B cell (primary cell): ENCODE data around the gene EFNA5. TPM values are rescaled to one million over a fixed set of nuclear protein-coding genes. Genes with fewer than 3 reads are reported as not detected.

ENCODE experiments used
- ATAC-seq: fragments of 200-7000 bp; cut with Tn5 transposase; one replicate; pipeline ENCODE4 v1.10.0; 2021; ENCODE audit warnings: low read depth, mild to moderate bottlenecking, moderate number of reproducible peaks, moderate library complexity
- CTCF ChIA-PET: fragments of 350-600 bp; sonication (Branson Sonifier 250); formaldehyde crosslinking; loops from one replicate; lab custom pipeline; 2021; ENCODE audit warnings: antibody characterized with exemption, inconsistent platforms; lab: Charles Lee
- POLR2A ChIA-PET: fragments of 350-600 bp; sonication (Branson Sonifier 250); formaldehyde crosslinking; loops from one replicate; lab custom pipeline; 2021; ENCODE audit warnings: antibody characterized with exemption; lab: Charles Lee
- DNase-seq: peaks from one replicate; pipeline ENCODE4 v3.0.0; 2013
- H2AFZ ChIP-seq: 2 replicates; pipeline ENCODE4 v1.6.1; 2012; ENCODE audit warnings: mild to moderate bottlenecking, low read depth, low read length; ENCODE audit not compliant: insufficient read depth, poor library complexity, severe bottlenecking
- H3K27ac ChIP-seq, 2 donors: 1 replicate in 1 of 2; 2 replicates in 1 of 2; pipeline ENCODE4 v1.5.1; 2012 to 2013; ENCODE audit warnings: low read length in 2 of 2, mild to moderate bottlenecking in 2 of 2, moderate library complexity in 1 of 2
- H3K27me3 ChIP-seq, 4 experiments: fragments of 200-600 bp in 1 of 4; sonication (generic) in 1 of 4; replicated peaks in 1 of 4; 1 replicate in 2 of 4; 2 replicates in 2 of 4; pipeline versions ENCODE4 v1.6.1 to v1.7.0; 2013 to 2016; ENCODE audit warnings: low read length in 3 of 4, mild to moderate bottlenecking in 2 of 4, mixed read lengths in 1 of 4, moderate library complexity in 1 of 4; ENCODE audit not compliant: insufficient read depth in 4 of 4, control insufficient read depth in 3 of 4; ENCODE audit errors: control extremely low read depth in 1 of 4
- H3K36me3 ChIP-seq, 2 experiments: replicated peaks in 1 of 2; 1 replicate in 1 of 2; 2 replicates in 1 of 2; pipeline versions ENCODE4 v1.6.1 to v1.7.1; 2013; ENCODE audit warnings: low read length in 1 of 2; ENCODE audit not compliant: insufficient read depth in 2 of 2, control insufficient read depth in 1 of 2; ENCODE audit errors: control extremely low read depth in 1 of 2, extremely low read depth in 1 of 2
- H3K4me1 ChIP-seq, 2 donors: fragments of 200-600 bp in 1 of 2; sonication (generic) in 1 of 2; 1 replicate in 1 of 2; 2 replicates in 1 of 2; pipeline versions ENCODE4 v1.5.1 to v1.6.1; 2013 to 2017; ENCODE audit warnings: low read length in 2 of 2; ENCODE audit not compliant: control insufficient read depth in 2 of 2, insufficient read depth in 2 of 2
- H3K4me2 ChIP-seq: replicated peaks from 2 replicates; pipeline ENCODE3; 2012; ENCODE audit warnings: mild to moderate bottlenecking, low read depth, low read length; ENCODE audit not compliant: poor library complexity, severe bottlenecking
- H3K4me3 ChIP-seq, 5 experiments: fragments of 200-600 bp in 1 of 5; sonication (generic) in 1 of 5; 1 replicate in 3 of 5; 2 replicates in 2 of 5; pipeline versions ENCODE4 v1.5.1 to v1.7.0; 2011 to 2016; ENCODE audit warnings: low read length in 4 of 5, mild to moderate bottlenecking in 4 of 5, low read depth in 2 of 5, control low read depth in 1 of 5, moderate library complexity in 1 of 5; ENCODE audit not compliant: insufficient read depth in 1 of 5; ENCODE audit errors: control extremely low read depth in 1 of 5, extremely low read depth in 1 of 5
- H3K79me2 ChIP-seq: fragments of 200-600 bp; sonication (generic); one replicate; pipeline ENCODE4 v1.6.0; 2016; ENCODE audit warnings: low read length; ENCODE audit not compliant: control insufficient read depth, insufficient read depth
- H3K9ac ChIP-seq: fragments of 200-600 bp; sonication (generic); 2 replicates; pipeline ENCODE4 v1.6.1; 2017; ENCODE audit warnings: mild to moderate bottlenecking, low read length, moderate library complexity
- H3K9me3 ChIP-seq, 3 donors: one replicate each; pipeline versions ENCODE4 v1.6.1 to v1.7.1; 2013; ENCODE audit warnings: low read length in 2 of 3; ENCODE audit not compliant: control insufficient read depth in 2 of 3, insufficient read depth in 1 of 3; ENCODE audit errors: control extremely low read depth in 1 of 3
- H4K20me1 ChIP-seq: 2 replicates; pipeline ENCODE4 v1.6.0; 2012; ENCODE audit warnings: mild to moderate bottlenecking, low read length; ENCODE audit not compliant: insufficient read depth, control insufficient read depth, poor library complexity, severe bottlenecking
- H3K27ac Mint-ChIP-seq: one replicate; pipeline ENCODE4 v1.8.0; 2021; ENCODE audit warnings: mixed read lengths
- H3K27me3 Mint-ChIP-seq: one replicate; pipeline ENCODE4 v1.8.0; 2021; ENCODE audit warnings: mixed read lengths
- H3K4me1 Mint-ChIP-seq: one replicate; pipeline ENCODE4 v1.8.0; 2021; ENCODE audit warnings: mixed read lengths
- H3K4me3 Mint-ChIP-seq: one replicate; pipeline ENCODE4 v1.8.0; 2021; ENCODE audit warnings: mixed read lengths
- H3K9me3 Mint-ChIP-seq: one replicate; pipeline ENCODE4 v1.8.0; 2022; ENCODE audit warnings: mixed read lengths; ENCODE audit not compliant: insufficient read depth
- CTCF ChIP-seq: fragments of 200-600 bp; IDR thresholded peaks from one replicate; pipeline ENCODE4 v1.8.0; 2022; ENCODE audit warnings: antibody characterized with exemption, mild to moderate bottlenecking
- EZH2 ChIP-seq: IDR thresholded peaks from 2 replicates; pipeline ENCODE4 v1.6.1; 2012; ENCODE audit warnings: borderline replicate concordance, low read depth, mild to moderate bottlenecking, moderate library complexity, low read length; ENCODE audit not compliant: insufficient read depth, poor library complexity, severe bottlenecking
- WGBS: methylation state at CpG from one replicate; pipeline ENCODE4 v1.1.5; 2013; ENCODE audit warnings: missing lambda C conversion rate; ENCODE audit not compliant: insufficient coverage; 5-methylcytosine and 5-hydroxymethylcytosine counted together
- intact Hi-C: fragments of 100-400 bp; cut with micrococcal nuclease; formaldehyde crosslinking; loops from one replicate; pipeline ENCODE4 v1.10.0; 2022
- polyA plus RNA-seq: library from polyadenylated mRNA; depleted of rRNA; stranded (reverse); fragments of >200 nt; gene quantifications from 2 replicates; pipeline ENCODE4 v1.2.3, GENCODE V29; 2012
- total RNA-seq, 2 donors: library from RNA; stranded (reverse); fragments of 120-200 nt in 1 of 2; gene quantifications; 1 replicate in 1 of 2; 2 replicates in 1 of 2; pipeline versions ENCODE4 v1.2.3 to v1.2.4, GENCODE V29; 2013 to 2022

EFNA5 gene
- total and polyA plus RNA-seq, 2 donors (not counting 1 experiment from before 2014, with no cell fraction given), result not detected

DNA sequence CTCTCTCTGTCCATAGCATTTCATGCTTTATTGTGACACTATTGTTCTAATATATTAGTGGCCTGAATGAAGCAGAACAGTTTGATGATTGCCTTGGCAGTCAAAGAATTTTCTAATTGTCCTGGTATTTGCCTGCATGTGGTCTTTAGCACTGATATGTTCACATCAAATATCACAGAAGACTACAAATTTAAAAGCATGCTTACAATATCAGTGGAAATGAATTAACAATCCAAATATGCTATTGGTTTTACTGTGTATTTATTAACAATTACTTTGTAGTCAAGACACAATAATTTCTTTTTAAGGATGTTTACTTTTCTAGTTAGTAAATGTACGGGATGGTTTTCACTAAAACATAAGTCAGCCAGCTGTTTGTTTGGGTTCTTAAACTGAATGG lies 18.3 kb downstream of the EFNA5 start:
- TF ChIP-seq CTCF (no peak), EZH2 (no peak)
- ChIA-PET POLR2A (no interaction called here), CTCF (no interaction called here)
- H3K4me3 ChIP-seq, result no peak overlapping the region
- no peak for DNase-seq
- no peaks in the 10 kb centered on the region for H3K4me1 ChIP-seq
- no peaks in the 10 kb centered on the region for H4K20me1 ChIP-seq
- H2AFZ ChIP-seq, result no peak overlapping the region
- H3K9me3 ChIP-seq, result no peaks in the 10 kb centered on the region
- no peaks in the 10 kb centered on the region for H3K36me3 ChIP-seq
- no peak for ATAC-seq
- H3K4me3 Mint-ChIP-seq, result no peak overlapping the region
- no peak overlapping the region for H3K4me2 ChIP-seq
- H3K9ac ChIP-seq, result no peak overlapping the region
- H3K27ac ChIP-seq, result no peak overlapping the region
- peaks cover 6% of the 10 kb centered on the region for H3K27me3 Mint-ChIP-seq
- H3K9me3 Mint-ChIP-seq, result no peaks in the 10 kb centered on the region
- WGBS, result no CpG with 5 or more reads among the region's 1 CpG
- intact Hi-C loops, result no loop called here
- H3K79me2 ChIP-seq, result no peaks in the 10 kb centered on the region
- H3K4me1 Mint-ChIP-seq, result no peaks in the 10 kb centered on the region
- H3K27ac Mint-ChIP-seq, result no peak overlapping the region
- no peaks in the 10 kb centered on the region for H3K27me3 ChIP-seq

DNA sequence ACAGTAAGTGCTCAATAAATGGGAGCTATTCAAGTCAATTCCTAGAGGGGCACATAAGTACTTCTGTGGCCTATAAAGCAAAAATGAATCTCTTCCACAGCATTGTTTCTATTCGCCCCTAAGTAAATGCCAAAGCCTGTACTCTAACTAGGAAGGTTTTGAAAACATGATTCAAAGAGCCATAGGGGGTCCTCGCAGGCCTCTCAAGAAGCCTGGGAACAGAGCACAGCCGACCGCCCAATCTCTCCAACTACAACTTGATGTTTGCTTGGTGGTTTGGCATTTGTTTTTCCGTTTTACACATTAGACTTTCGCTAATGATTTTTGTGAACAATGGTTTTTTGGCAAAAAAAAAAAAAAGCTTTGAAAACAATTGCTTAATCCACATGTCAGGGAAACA lies 19.4 kb downstream of the EFNA5 start:
- no peak overlapping the region for H3K4me3 Mint-ChIP-seq
- POLR2A ChIA-PET, result no interaction called here
- H3K27me3 Mint-ChIP-seq, result peaks cover 6% of the 10 kb centered on the region
- H3K27me3 ChIP-seq, result no peaks in the 10 kb centered on the region
- CTCF ChIA-PET, result no interaction called here
- H3K4me1 Mint-ChIP-seq, result no peaks in the 10 kb centered on the region
- H3K4me1 ChIP-seq, result no peaks in the 10 kb centered on the region
- TF ChIP-seq EZH2 (no peak), CTCF (no peak)
- no peak overlapping the region for H3K4me2 ChIP-seq
- H3K9me3 ChIP-seq, result no peaks in the 10 kb centered on the region
- H3K4me3 ChIP-seq, result no peak overlapping the region
- no peaks in the 10 kb centered on the region for H4K20me1 ChIP-seq
- no peaks in the 10 kb centered on the region for H3K79me2 ChIP-seq
- no peak overlapping the region for H3K9ac ChIP-seq
- H3K9me3 Mint-ChIP-seq, result no peaks in the 10 kb centered on the region
- H2AFZ ChIP-seq, result no peak overlapping the region
- ATAC-seq (no peak), DNase-seq (no peak)
- WGBS, result no CpG with 5 or more reads among the region's 6 CpGs
- no peak overlapping the region for H3K27ac ChIP-seq
- H3K27ac Mint-ChIP-seq, result no peak overlapping the region
- no peaks in the 10 kb centered on the region for H3K36me3 ChIP-seq
- intact Hi-C loops, result no loop called here
